Transverse colon (tissue), 4 donors: ENCODE results near the gene VAC14. TPM values are rescaled to one million over a fixed set of nuclear protein-coding genes. Genes with fewer than 3 reads are reported as not detected.
A peak's percentile ranks its signal among the peaks of the same experiment; 100 is the strongest.

Experiments
- DNase-seq: peaks from one replicate; pipeline ENCODE4 v3.0.0-alpha.2; 2019
- H3K27ac ChIP-seq, 4 donors: fragments of 200-600 bp; sonication (generic); 2 replicates each; pipeline ENCODE4 v1.5.1; 2016 to 2018; ENCODE audit warnings: inconsistent platforms in 4 of 4
- H3K27me3 ChIP-seq: fragments of 200-600 bp; sonication (generic); 2 replicates; pipeline ENCODE4 v1.5.1; 2017; ENCODE audit warnings: inconsistent platforms
- H3K36me3 ChIP-seq, 4 donors: fragments of 200-600 bp; sonication (generic); 2 replicates each; pipeline ENCODE4 v1.5.1; 2017 to 2019; ENCODE audit warnings: inconsistent platforms in 4 of 4
- H3K4me1 ChIP-seq, 4 donors: fragments of 200-600 bp; sonication (generic); 2 replicates each; pipeline ENCODE4 v1.5.1; 2017 to 2020; ENCODE audit warnings: inconsistent platforms in 4 of 4
- H3K4me3 ChIP-seq, 4 donors: fragments of 200-600 bp; sonication (generic); 1 replicate in 1 of 4; 2 replicates in 3 of 4; pipeline versions ENCODE4 v1.5.1 to v1.6.1; 2017 to 2019; ENCODE audit warnings: inconsistent platforms in 4 of 4
- H3K9me3 ChIP-seq, 2 donors: fragments of 200-600 bp; sonication (generic); 2 replicates each; pipeline ENCODE4 v1.5.1; 2017 to 2019; ENCODE audit warnings: inconsistent platforms in 2 of 2
- CTCF ChIP-seq, 5 experiments: fragments of 200-600 bp in 3 of 5; fragments of 450-650 bp in 2 of 5; sonication (generic) in 3 of 5; IDR thresholded peaks; 1 replicate in 2 of 5; 2 replicates in 3 of 5; pipeline ENCODE4 v1.5.1; 2016 to 2017; ENCODE audit warnings: antibody characterized with exemption in 5 of 5, inconsistent platforms in 3 of 5, mild to moderate bottlenecking in 2 of 5, moderate library complexity in 1 of 5
- EP300 ChIP-seq: sonication (generic); formaldehyde crosslinking; IDR thresholded peaks from one replicate; pipeline ENCODE4 v1.6.1; 2017; ENCODE audit warnings: antibody characterized with exemption, low read depth
- POLR2A ChIP-seq: fragments of 450-650 bp; IDR thresholded peaks from one replicate; pipeline ENCODE4 v1.6.1; 2016; ENCODE audit warnings: antibody characterized with exemption, mild to moderate bottlenecking, moderate library complexity
- POLR2AphosphoS5 ChIP-seq, 3 donors: sonication (generic); formaldehyde crosslinking; IDR thresholded peaks; one replicate each; pipeline ENCODE4 v1.6.1; 2016; ENCODE audit warnings: antibody characterized with exemption in 3 of 3
- WGBS, 2 donors: methylation state at CpG; one replicate each; pipeline ENCODE4 v1.1.5; 2018; ENCODE audit warnings: low coverage in 1 of 2; 5-methylcytosine and 5-hydroxymethylcytosine counted together
- in situ Hi-C, 4 donors: fragments of 200-750 bp; cut with MboI; loops; one replicate each; pipeline versions ENCODE4 v1.15.0 to v1.15.1; 2017; ENCODE audit warnings: low sequenced_read_pairs in 3 of 4, low pct_ligation_motif_present in 1 of 4, low pct_unique_long_range_greater_than_20kb in 1 of 4
- intact Hi-C: fragments of 100-400 bp; cut with DNase I; formaldehyde crosslinking; loops from one replicate; pipeline ENCODE4 v1.15.1; 2023; ENCODE audit warnings: low total_unique reads
- total RNA-seq, 4 donors: library from RNA; depleted of rRNA; stranded (reverse); fragments of >200 nt; gene quantifications; one replicate each; pipeline ENCODE4 v1.1.0, GENCODE V29; 2016

Gene VAC14
- total RNA-seq, 4 donors from 2014 or later: 37.2 to 270 (median 64.3) TPM

GRCh38 chr16:70782237-70782636, 18.7 kb downstream of the VAC14 start:
- no peak overlapping the region for H3K27ac ChIP-seq
- TF ChIP-seq CTCF (IDR thresholded peaks at IDR 0.05) (no peak), POLR2AphosphoS5 (IDR thresholded peaks at IDR 0.05) (no peak), POLR2A (no peak), EP300 (no peak)
- no peaks in the 10 kb centered on the region for H3K4me1 ChIP-seq
- intact Hi-C loops (no loop called here), in situ Hi-C loops (no loop called here)
- no peak for DNase-seq
- no peaks in the 10 kb centered on the region for H3K9me3 ChIP-seq
- no peak overlapping the region for H3K4me3 ChIP-seq
- WGBS, 2 donors: 98% methylated on average over 3 of the region's 3 CpGs; no CpG with 5 or more reads in 1 of the 2 donors
- H3K36me3 ChIP-seq: peaks cover 0 to 52% (median 24%) of the 10 kb centered on the region in 4 donors
- H3K27me3 ChIP-seq: no peaks in the 10 kb centered on the region

GRCh38 chr16:70781800-70782199, 19.2 kb downstream of the VAC14 start:
- intact Hi-C loops (no loop called here), in situ Hi-C loops (no loop called here)
- Histone ChIP-seq H3K4me3 (no peak overlapping the region), H3K27ac (no peak overlapping the region), H3K27me3 (no peaks in the 10 kb centered on the region), H3K36me3 (peaks cover 0 to 52% (median 24%) of the 10 kb centered on the region in 4 donors), H3K9me3 (no peaks in the 10 kb centered on the region), H3K4me1 (no peaks in the 10 kb centered on the region)
- WGBS, 2 donors: 91% methylated on average over 14 of the region's 14 CpGs; no CpG with 5 or more reads in 1 of the 2 donors
- no peak for DNase-seq
- TF ChIP-seq CTCF (IDR thresholded peaks at IDR 0.05) (no peak), POLR2A (no peak)

GRCh38 chr16:70780546-70780945, 20.4 kb downstream of the VAC14 start:
- Histone ChIP-seq H3K36me3 (peaks cover 0 to 52% (median 22%) of the 10 kb centered on the region in 4 donors), H3K27me3 (no peaks in the 10 kb centered on the region), H3K4me1 (no peaks in the 10 kb centered on the region), H3K9me3 (no peaks in the 10 kb centered on the region), H3K4me3 (no peak overlapping the region), H3K27ac (no peak overlapping the region)
- TF ChIP-seq POLR2A: no peak
- TF ChIP-seq CTCF (IDR thresholded peaks at IDR 0.05): no peak
- no peak for TF ChIP-seq EP300
- no peak for TF ChIP-seq POLR2AphosphoS5 (IDR thresholded peaks at IDR 0.05)
- intact Hi-C loops (no loop called here), in situ Hi-C loops (no loop called here)
- WGBS, 2 donors: 96% methylated on average over 10 of the region's 10 CpGs; no CpG with 5 or more reads in 1 of the 2 donors
- DNase-seq: no peak

GRCh38 chr16:70779361-70779760, 21.6 kb downstream of the VAC14 start:
- intact Hi-C loops: no loop called here

More at GRCh38 chr16:70779361-70779760, 21.6 kb downstream of the VAC14 start:
- Histone ChIP-seq H3K4me3 (no peak overlapping the region), H3K27me3 (no peaks in the 10 kb centered on the region), H3K9me3 (no peaks in the 10 kb centered on the region), H3K36me3 (peaks cover 0 to 54% (median 21%) of the 10 kb centered on the region in 4 donors), H3K4me1 (no peaks in the 10 kb centered on the region), H3K27ac (peak overlapping the region in 1 of 4 donors; percentile 4)
- in situ Hi-C loops: loop anchor here in 1 of 4 donors (10.0 kb wide), 1 partner anchor 105 kb away; no protein-coding TSS in a partner anchor
- TF ChIP-seq EP300 (no peak), POLR2A (no peak), POLR2AphosphoS5 (IDR thresholded peaks at IDR 0.05) (no peak), CTCF (IDR thresholded peaks at IDR 0.05) (no peak)
- 67 to 73% methylated on average over 1 of the region's 1 CpG for WGBS, 2 donors
- DNase-seq: no peak
